DMS153 treated with DMSO at 0.1 percent for 48 hours (cell line): ENCODE results near the gene FAM168A.

Experiments
- DNase-seq: peaks from one replicate; lab custom pipeline; 2025; ENCODE audit not compliant: unreplicated experiment; lab: John Stamatoyannopoulos, UW

The FAM168A gene

DNA sequence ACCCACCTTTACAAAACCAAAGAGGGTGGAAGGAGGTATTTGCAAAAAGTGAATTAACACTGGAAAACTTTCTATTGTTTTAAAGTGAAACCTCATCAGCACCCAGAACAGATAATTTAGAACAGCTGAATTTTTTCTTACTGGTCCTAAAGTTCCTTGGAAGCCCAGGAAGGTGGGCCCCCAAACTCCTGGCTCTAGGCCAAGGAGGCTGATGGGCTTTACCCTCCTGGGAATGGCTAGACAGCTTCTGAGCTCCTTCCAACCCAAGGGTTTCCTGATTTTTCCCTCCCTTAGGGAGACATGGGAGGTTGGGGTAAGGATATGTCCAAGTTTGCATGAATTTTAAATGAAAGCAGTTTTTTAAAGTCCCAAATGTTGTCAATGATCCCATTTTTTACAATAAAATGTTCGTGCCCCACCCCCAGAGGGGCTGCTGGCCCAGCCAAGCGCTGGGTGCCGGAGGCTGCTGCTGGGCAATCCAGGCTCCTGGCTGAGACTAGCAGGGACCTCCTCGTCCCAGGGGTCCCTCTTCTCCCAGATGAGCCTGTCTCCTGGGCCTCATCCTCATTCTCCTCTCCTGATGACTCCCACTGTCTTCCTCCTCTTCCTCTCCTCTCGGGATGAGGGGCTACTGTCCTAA lies 193.3 kb downstream of the FAM168A start:
- no peak for DNase-seq

GRCh38 chr11:73404048-73404447 lies 193.9 kb downstream of the FAM168A start:
- DNase-seq = no peak

DNA sequence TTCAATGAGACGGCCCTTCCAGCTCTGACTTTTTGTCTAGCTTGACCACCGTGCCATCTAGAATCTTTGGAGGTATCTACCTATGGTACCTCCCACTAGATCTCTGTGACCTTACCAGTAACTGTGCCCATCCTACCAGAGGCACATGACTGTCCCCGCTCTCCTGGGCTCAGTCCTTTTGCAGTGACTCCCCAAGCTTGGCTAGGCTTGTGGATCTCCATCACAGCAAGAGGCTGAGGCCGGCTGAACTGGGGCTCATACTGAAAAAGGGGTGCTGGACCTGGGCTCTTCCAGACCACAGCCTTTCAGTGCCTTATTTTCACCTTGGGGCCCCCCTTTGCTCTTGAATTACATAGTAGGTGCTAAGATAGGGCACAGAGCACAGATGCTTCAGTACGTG lies 194.4 kb downstream of the FAM168A start:
- DNase-seq = no peak

DNA sequence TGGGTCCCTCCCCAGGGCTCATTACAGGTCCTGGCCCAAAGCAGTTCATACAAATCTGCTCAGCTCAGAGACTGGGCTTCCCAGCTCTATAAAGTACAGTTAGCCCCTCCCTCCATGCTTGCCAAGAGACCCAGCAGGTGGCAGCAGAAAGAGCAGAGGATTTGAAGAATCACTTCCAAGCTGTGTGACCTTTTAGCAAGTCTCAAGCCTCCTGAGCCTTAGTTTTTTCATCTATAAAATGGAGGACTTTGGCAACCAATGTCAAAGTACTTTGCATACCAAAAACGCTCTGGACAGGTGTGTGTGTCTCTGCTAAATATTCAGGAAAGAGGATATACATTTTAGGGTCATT lies 195.1 kb downstream of the FAM168A start:
- DNase-seq = no peak

- DNase-seq = no peak
Observed at GRCh38 chr11:73401924-73402833, 195.7 kb downstream of the FAM168A start.

DNA sequence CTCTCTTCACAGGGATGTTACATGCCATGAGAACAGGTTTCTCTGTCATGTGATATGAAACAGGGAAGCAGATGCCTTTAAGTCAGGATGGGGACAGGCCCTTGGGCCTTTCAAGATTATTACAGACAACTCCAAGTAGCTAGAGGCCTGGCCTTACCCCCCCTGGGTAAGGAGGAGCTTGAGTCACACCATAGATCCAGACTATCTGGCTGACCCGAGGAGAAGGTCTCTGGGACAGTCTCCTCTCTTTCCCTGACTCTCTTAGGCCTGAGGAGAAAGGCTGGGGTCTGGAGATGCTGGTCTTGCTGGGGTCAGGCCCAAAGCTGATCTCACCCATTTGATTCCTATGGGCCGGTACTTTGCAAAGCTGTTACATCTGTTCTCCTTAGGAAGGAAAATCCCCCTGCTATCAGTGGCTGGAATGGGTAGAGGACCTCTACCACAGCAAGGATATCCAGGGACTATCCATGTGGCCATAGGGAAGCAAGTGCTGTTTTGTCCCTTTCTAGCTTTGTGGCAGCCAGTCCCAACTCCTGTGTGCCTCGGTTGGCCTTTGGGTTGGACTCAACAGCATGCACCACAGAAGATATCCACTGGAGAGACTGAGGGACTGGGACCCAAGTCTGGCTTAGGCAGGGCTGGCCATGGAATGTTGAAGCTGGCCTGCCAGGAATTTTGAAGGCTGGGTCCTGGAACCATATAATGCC lies 196.5 kb downstream of the FAM168A start:
- no peak for DNase-seq

- no peak for DNase-seq
Observed at GRCh38 chr11:73400293-73400692, 197.6 kb downstream of the FAM168A start.

DNA sequence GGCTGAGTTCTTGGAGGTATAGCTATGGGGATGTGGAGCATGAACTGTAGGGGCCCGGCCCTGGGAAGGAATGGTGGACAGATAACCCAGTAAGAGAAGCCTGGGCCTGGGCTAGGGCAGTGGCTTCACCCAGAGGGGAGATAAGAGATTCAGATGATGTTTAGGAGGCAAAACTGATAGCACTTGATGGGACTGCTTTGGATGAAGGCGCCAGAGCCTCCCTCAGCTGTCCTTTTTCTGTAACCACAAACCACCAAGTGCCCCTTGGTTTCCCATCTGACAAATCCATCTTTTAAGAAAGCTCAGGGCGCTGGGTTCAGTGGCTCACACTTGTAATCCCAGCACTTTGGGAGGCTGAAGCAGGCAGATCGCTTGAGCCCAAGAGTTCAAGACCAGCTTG lies 198.3 kb downstream of the FAM168A start:
- DNase-seq = no peak

DNA sequence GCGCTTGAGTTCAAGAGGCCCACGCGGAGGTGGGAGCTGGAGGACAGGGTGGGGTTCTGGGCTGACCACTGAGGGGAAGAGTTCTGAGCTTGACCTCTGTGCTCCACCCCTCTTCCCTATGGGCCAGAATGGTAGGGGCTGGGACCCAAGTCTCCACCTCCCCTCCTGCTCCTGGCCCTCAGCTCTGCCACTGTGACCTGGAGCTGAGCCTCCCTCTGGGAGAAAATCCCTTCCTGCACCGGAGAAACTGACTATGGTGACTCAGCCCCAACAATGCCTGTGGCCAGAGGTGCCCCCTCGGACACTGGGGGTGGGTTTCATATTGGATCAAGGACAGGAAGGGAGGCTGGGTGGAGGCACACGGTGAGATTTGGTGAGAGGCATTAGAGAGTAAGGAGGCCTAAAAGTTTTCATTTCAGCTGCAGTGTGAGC lies 198.7 kb downstream of the FAM168A start:
- DNase-seq = no peak

GRCh38 chr11:73398721-73399120 lies 199.2 kb downstream of the FAM168A start:
- DNase-seq = no peak

GRCh38 chr11:73398132-73398526 lies 199.8 kb downstream of the FAM168A start:
- no peak for DNase-seq

- no peak for DNase-seq
Observed at GRCh38 chr11:73397468-73398131, 200.3 kb downstream of the FAM168A start.

- DNase-seq = no peak
Observed at GRCh38 chr11:73396985-73397384, 200.9 kb downstream of the FAM168A start.

DNA sequence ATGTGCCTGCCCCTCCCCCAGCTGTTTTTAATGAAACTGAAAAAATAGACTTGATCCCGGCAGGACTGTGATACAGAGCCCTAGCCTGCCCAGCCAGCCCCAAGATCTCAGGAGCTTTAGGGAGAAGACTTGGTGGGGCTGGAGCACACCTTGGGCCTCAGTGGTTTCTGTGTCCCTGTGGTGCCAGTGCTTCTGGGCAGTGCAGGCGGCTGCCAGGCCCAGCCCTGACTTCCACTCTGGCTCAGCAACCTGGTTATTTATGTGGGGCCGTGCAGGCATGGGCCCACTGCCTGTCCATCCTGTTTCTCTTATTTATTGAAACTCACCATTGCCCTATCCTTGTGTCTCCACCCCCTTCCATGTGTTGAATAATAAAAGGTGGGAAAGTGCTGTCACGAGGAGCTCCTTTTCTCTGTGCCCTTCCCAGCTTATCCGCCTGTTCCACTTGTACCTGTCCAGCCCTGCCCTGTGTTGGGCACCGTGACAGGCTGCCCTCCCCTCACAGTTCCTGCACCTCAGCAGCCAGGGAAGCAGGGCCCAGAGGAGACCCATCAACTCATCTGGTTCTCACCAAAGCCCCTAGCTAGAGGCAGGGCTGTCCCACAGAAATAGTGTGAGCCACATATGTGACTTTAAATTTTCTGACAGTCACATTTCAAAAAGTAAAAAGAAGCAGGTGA lies 201.5 kb downstream of the FAM168A start:
- DNase-seq = no peak

GRCh38 chr11:73395297-73396208 lies 202.4 kb downstream of the FAM168A start:
- no peak for DNase-seq

GRCh38 chr11:73394416-73395296 lies 203.3 kb downstream of the FAM168A start:
- no peak for DNase-seq

DNA sequence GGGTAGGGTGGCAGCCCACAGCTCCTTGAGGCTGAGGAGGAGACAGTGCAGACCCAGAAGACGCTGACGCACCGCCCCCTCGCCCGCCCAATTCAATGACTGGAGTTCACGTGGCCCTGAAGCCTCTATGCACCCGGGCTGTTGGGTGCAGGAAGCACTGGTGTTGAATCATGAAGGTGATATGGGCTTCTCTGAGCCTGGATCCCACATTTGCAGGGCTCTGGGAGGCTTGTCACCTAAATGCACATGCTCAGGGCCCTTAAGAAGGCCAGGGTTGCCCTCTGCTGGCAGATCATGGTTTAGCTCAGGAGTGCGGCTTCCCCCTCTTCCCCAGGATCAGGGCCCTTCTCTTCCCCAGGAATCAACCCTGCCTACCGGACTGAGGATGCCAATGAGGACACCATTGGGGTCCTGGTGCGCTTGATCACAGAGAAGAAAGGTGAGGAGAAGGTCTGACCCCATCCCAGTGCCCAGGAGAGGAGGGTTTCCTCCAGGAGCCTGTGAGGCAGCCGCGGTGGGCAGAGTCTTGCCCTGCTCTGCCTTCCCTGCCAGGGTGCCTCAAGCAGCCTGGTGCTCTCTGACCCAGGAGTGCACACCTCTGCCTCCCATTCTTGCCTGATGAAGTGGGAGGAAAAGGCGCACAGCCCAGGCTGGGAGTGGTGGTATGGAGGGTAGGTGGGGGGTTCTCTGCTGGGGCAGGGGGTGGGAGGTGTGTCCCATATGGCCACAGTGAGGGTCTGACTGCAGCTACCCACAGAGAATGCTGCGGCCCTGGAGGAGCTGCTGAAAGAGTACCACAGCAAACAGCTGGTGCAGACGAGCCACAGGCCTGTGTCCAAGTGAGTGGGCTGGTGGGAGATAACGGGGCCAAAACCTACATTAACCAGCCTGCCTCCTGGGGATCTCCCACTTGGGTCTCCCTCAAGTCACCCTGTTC lies 204.2 kb downstream of the FAM168A start:
- peak; percentile 23 for DNase-seq

GRCh38 chr11:73393011-73393380 lies 204.9 kb downstream of the FAM168A start:
- no peak for DNase-seq
